ENCODE measurements around the gene SCRN2. TPM values are rescaled to one million over a fixed set of nuclear protein-coding genes. Genes with fewer than 3 reads are reported as not detected.

Gene SCRN2
- total and polyA plus RNA-seq, 8 donors: 7.0 to 44.9 (median 28.8) TPM

DNA sequence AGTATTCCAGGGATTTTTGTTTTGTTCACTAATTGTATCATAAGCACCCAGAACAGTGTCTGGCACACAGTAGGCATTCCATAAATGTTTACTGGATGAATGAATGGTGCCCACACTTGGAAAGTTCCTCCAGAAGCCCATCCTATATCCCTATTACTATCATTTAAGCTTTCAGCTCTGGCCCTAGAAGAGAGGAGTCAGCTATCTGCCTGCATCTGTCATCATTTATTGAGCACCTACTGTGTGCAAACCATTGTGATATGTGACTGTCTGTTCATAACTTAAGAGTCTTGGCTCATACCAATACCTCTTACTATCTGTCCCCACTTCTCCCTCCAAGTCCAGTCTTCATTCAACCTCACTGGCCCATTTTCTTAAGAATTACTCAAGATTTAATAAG is 30.0 kb upstream of the SCRN2 start:
- DNase-seq: no peak
- no peaks in the 10 kb centered on the region for H3K9me3 ChIP-seq
- H3K36me3 ChIP-seq: no peaks in the 10 kb centered on the region
- no peak overlapping the region for H3K4me3 ChIP-seq
- no peak for TF ChIP-seq POLR2A (IDR thresholded peaks at IDR 0.05)
- no peak for TF ChIP-seq POLR2AphosphoS5 (IDR thresholded peaks at IDR 0.05)
- no peak for TF ChIP-seq EP300 (IDR thresholded peaks at IDR 0.05)
- TF ChIP-seq, protein P1, sequence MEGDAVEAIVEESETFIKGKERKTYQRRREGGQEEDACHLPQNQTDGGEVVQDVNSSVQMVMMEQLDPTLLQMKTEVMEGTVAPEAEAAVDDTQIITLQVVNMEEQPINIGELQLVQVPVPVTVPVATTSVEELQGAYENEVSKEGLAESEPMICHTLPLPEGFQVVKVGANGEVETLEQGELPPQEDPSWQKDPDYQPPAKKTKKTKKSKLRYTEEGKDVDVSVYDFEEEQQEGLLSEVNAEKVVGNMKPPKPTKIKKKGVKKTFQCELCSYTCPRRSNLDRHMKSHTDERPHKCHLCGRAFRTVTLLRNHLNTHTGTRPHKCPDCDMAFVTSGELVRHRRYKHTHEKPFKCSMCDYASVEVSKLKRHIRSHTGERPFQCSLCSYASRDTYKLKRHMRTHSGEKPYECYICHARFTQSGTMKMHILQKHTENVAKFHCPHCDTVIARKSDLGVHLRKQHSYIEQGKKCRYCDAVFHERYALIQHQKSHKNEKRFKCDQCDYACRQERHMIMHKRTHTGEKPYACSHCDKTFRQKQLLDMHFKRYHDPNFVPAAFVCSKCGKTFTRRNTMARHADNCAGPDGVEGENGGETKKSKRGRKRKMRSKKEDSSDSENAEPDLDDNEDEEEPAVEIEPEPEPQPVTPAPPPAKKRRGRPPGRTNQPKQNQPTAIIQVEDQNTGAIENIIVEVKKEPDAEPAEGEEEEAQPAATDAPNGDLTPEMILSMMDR (IDR thresholded peaks at IDR 0.05): no peak
- H3K27ac ChIP-seq: no peak overlapping the region
- peaks cover 0 to 9% (median 4%) of the 10 kb centered on the region in 4 donors for H3K4me1 ChIP-seq
- peaks cover 13 to 100% (median 44%) of the 10 kb centered on the region in 3 donors for H3K27me3 ChIP-seq
- intact Hi-C loops (cut with DNase I; ENCODE audit: low total_unique reads): no loop called here

DNA sequence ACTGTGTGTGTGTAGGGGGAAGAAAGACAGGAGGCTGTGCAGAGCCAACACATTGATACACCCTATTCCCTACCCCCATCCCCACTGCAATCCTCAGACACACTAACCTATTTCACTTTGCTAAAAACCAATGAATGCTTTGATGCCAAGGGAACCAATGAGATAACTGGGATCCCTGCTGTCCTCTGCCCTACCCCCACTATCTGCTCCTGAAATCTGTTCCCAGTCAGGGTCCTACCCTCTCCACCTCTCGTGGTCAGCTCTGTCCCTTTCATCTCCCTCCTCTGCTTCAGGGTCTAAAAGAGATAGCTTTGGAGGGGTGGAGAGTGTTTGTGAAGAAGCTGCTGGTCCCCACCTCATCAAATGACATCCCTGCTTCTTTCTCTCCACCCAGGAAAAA is 29.0 kb upstream of the SCRN2 start:
- Histone ChIP-seq H3K4me1 (peaks cover 0 to 9% (median 4%) of the 10 kb centered on the region in 4 donors), H3K27me3 (peaks cover 13 to 100% (median 42%) of the 10 kb centered on the region in 3 donors), H3K9me3 (no peaks in the 10 kb centered on the region), H3K36me3 (no peaks in the 10 kb centered on the region), H3K27ac (no peak overlapping the region), H3K4me3 (no peak overlapping the region)
- TF ChIP-seq POLR2AphosphoS5 (IDR thresholded peaks at IDR 0.05): no peak
- TF ChIP-seq, protein P1 (IDR thresholded peaks at IDR 0.05): no peak
- no peak for TF ChIP-seq POLR2A (IDR thresholded peaks at IDR 0.05)
- TF ChIP-seq EP300 (IDR thresholded peaks at IDR 0.05): no peak
- intact Hi-C loops (cut with DNase I; ENCODE audit: low total_unique reads): no loop called here
- WGBS, 5 donors: 11 to 22% (median 19%) methylated on average over 1 of the region's 1 CpG
- no peak for DNase-seq

GRCh38 chr17:47869114-47869513 is 28.0 kb upstream of the SCRN2 start:
- Histone ChIP-seq H3K27me3 (peaks cover 9 to 98% (median 39%) of the 10 kb centered on the region in 3 donors), H3K4me3 (no peak overlapping the region), H3K4me1 (peaks cover 0 to 9% (median 4%) of the 10 kb centered on the region in 4 donors), H3K9me3 (no peaks in the 10 kb centered on the region), H3K36me3 (no peaks in the 10 kb centered on the region), H3K27ac (no peak overlapping the region)
- intact Hi-C loops (cut with DNase I; ENCODE audit: low total_unique reads): no loop called here
- no peak for DNase-seq
- WGBS, 5 donors: 21 to 43% (median 31%) methylated on average over 2 of the region's 2 CpGs
- TF ChIP-seq POLR2A (IDR thresholded peaks at IDR 0.05) (no peak), POLR2AphosphoS5 (IDR thresholded peaks at IDR 0.05) (no peak), EP300 (IDR thresholded peaks at IDR 0.05) (no peak)
- TF ChIP-seq, protein P1 (IDR thresholded peaks at IDR 0.05): no peak

- DNase-seq: no peak
- no peaks in the 10 kb centered on the region for H3K9me3 ChIP-seq
- TF ChIP-seq, protein P1 (IDR thresholded peaks at IDR 0.05): no peak
- TF ChIP-seq EP300 (IDR thresholded peaks at IDR 0.05) (no peak), POLR2AphosphoS5 (IDR thresholded peaks at IDR 0.05) (no peak), POLR2A (IDR thresholded peaks at IDR 0.05) (no peak)
- no peak overlapping the region for H3K27ac ChIP-seq
- peaks cover 7 to 86% (median 32%) of the 10 kb centered on the region in 3 donors for H3K27me3 ChIP-seq
- peaks cover 0 to 9% (median 4%) of the 10 kb centered on the region in 4 donors for H3K4me1 ChIP-seq
- 82 to 87% (median 85%) methylated on average over 11 of the region's 11 CpGs for WGBS, 5 donors
- no peaks in the 10 kb centered on the region for H3K36me3 ChIP-seq
- H3K4me3 ChIP-seq: no peak overlapping the region
- intact Hi-C loops (cut with DNase I; ENCODE audit: low total_unique reads): no loop called here
Measured at GRCh38 chr17:47867813-47868533, 26.9 kb upstream of the SCRN2 start.
